GM13976 (cell line): ENCODE data around the gene UBXN6.

ENCODE experiments used
- DNase-seq: peaks from one replicate; pipeline ENCODE4 v3.0.0; 2012; ENCODE audit warnings: low spot score
- CTCF ChIP-seq: IDR thresholded peaks from 2 replicates; pipeline ENCODE4 v1.5.1; 2012; ENCODE audit warnings: borderline replicate concordance, mild to moderate bottlenecking; ENCODE audit not compliant: insufficient read depth; ENCODE audit errors: extremely low read depth, missing control alignments, control extremely low read depth
- in situ Hi-C: fragments of 300-500 bp; cut with MboI; formaldehyde crosslinking; loops from one replicate; pipeline ENCODE4 v1.12.0; 2022; ENCODE audit warnings: low sequenced_read_pairs, mixed read lengths, inconsistent platforms; ENCODE audit not compliant: unreplicated experiment

The UBXN6 gene

DNA sequence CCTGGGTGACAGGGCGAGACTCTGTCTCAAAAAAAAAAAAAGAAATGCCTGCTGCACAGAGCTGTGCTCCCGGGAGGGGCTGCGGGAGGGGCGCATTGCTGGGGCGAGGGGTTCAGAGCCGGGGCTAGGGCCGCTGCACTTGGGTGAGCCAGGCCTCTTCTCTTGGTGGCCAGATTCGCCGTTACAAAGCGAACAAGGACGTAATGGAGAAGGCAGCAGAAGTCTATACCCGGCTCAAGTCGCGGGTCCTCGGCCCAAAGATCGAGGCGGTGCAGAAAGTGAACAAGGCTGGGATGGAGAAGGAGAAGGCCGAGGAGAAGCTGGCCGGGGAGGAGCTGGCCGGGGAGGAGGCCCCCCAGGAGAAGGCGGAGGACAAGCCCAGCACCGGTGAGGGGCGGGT is 41.7 kb upstream of the UBXN6 start:
- in situ Hi-C loops = no loop called here
- TF ChIP-seq CTCF = no peak
- no peak for DNase-seq

DNA sequence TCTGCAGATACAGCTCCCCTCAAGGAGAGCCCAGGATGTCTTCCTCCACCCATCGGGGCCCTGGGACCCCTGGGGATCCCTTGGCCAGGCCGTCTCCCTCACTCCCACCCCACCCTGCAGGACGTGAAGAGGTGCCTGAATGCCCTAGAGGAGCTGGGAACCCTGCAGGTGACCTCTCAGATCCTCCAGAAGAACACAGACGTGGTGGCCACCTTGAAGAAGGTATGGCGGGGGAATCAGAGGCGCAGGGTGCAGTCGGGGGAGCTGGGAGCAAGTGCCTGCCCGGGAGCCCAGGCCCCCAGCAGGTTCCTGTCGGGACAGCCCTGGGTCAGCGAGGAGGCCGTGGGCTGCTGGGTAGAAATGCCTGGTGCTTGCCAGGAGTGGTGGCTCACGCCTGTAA is 41.1 kb upstream of the UBXN6 start:
- in situ Hi-C loops = no loop called here
- DNase-seq = no peak
- no peak for TF ChIP-seq CTCF

- no peak for TF ChIP-seq CTCF
- no peak for DNase-seq
- in situ Hi-C loops = no loop called here
Observed at GRCh38 chr19:4497770-4498389, 40.3 kb upstream of the UBXN6 start.

GRCh38 chr19:4496304-4496703 is 38.7 kb upstream of the UBXN6 start:
- in situ Hi-C loops = no loop called here
- DNase-seq = no peak
- TF ChIP-seq CTCF = no peak

GRCh38 chr19:4495471-4495870 is 37.9 kb upstream of the UBXN6 start:
- DNase-seq = no peak
- no peak for TF ChIP-seq CTCF
- in situ Hi-C loops = no loop called here

DNA sequence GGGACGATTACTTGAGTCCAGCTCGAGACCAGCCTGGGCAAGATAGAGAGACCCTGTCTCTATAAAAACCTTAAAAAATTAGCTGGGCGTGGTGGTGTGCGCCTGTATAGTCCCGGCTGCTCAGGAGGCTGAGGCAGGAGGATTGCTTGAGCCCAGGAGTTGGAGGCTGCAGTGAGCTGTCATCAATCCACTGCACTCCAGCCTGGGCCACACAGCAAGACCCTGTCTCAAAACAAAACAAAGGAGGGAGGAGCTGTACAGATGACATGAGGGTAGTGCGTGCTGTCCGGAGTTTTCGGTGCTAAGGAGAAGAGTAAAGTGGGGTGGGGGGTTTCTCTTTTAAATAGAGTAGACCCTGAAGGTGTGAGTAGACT is 37.1 kb upstream of the UBXN6 start:
- TF ChIP-seq CTCF = no peak
- no peak for DNase-seq
- in situ Hi-C loops = no loop called here
